K562 (cell line): ENCODE results near the gene MMP2. TPM values are rescaled to one million over a fixed set of nuclear protein-coding genes. Genes with fewer than 3 reads are reported as not detected.

Source experiments
- BRF1 ChIP-seq: IDR thresholded peaks from 3 replicates; pipeline ENCODE4 v1.6.1; 2011; ENCODE audit warnings: borderline replicate concordance, mild to moderate bottlenecking; ENCODE audit not compliant: insufficient read length; ENCODE audit errors: extremely low read depth
- CREBBP ChIP-seq: IDR thresholded peaks from one replicate; pipeline ENCODE4 v1.6.1; 2012; ENCODE audit warnings: low read depth, mild to moderate bottlenecking, control low read depth, inconsistent platforms, low read length
- HDGF ChIP-seq: fragments of 450-650 bp; IDR thresholded peaks from 2 replicates; pipeline ENCODE4 v1.6.1; 2016
- RUNX1 ChIP-seq: sonication (generic); IDR thresholded peaks from 2 replicates; pipeline ENCODE4 v1.6.1; 2016; ENCODE audit warnings: antibody characterized with exemption, low read depth
- ZNF717 ChIP-seq: fragments of 250-450 bp; sonication (Bioruptor Pico); IDR thresholded peaks from 2 replicates; pipeline ENCODE4 v1.5.0; 2021
- polyA plus RNA-seq, 8 experiments: library from polyadenylated mRNA; depleted of rRNA in 4 of 8; stranded (reverse) in 5 of 8; unstranded in 3 of 8; fragments of >200 nt; fragmentation: Nextera tagmentation in 2 of 8; fragmentation: Illumina TruSeq in 1 of 8; extraction: Ambion mirVana in 2 of 8; extraction: Trizol in 1 of 8; gene quantifications; 2 replicates each; pipeline versions ENCODE4 v1.2.1 to v1.2.3, GENCODE V29; 2011 to 2014; ENCODE audit warnings: inconsistent platforms in 1 of 8, missing spikeins in 1 of 8
- total RNA-seq, 7 experiments: library from RNA; depleted of rRNA in 6 of 7; stranded (reverse); fragments of >200 nt in 6 of 7; fragmentation: Illumina TruSeq in 2 of 7; extraction: Trizol in 2 of 7; gene quantifications; 2 replicates each; pipeline versions ENCODE4 v1.2.1 to v1.2.3, GENCODE V29; 2011 to 2021; ENCODE audit warnings: low replicate concordance in 1 of 7
- TF ChIP-seq, protein P1 (sequence below), 2 experiments: fragments of 150-350 bp in 1 of 2; IDR thresholded peaks; 2 replicates each; pipeline ENCODE4 v1.6.1; 2012 to 2016; ENCODE audit warnings: low read depth in 2 of 2, low read length in 2 of 2, mild to moderate bottlenecking in 1 of 2, moderate library complexity in 1 of 2
- TF ChIP-seq, protein P2 (sequence below): fragments of 450-650 bp; IDR thresholded peaks from 2 replicates; pipeline ENCODE4 v1.6.1; 2018; ENCODE audit warnings: mild to moderate bottlenecking, low read depth; ENCODE audit not compliant: partially characterized antibody
- TF ChIP-seq, protein P3 (sequence below): sonication (generic); formaldehyde crosslinking; IDR thresholded peaks from 2 replicates; pipeline ENCODE4 v1.8.1; 2023; ENCODE audit warnings: mild to moderate bottlenecking, missing genetic modification reagents
- TF ChIP-seq, protein P4 (sequence below): fragments of 250-450 bp; sonication (Bioruptor Pico); IDR thresholded peaks from 2 replicates; pipeline ENCODE4 v1.4.0; 2020; ENCODE audit warnings: mild to moderate bottlenecking, moderate library complexity
- TF ChIP-seq, protein P5 (sequence below), 3 experiments: fragments of 200-800 bp in 1 of 3; sonication (Bioruptor generic) in 1 of 3; sonication (generic) in 1 of 3; formaldehyde crosslinking in 1 of 3; IDR thresholded peaks; 2 replicates each; pipeline versions ENCODE4 v1.6.1 to v1.8.0; 2016 to 2022; ENCODE audit warnings: mild to moderate bottlenecking in 2 of 3, missing compliant biosample characterization in 2 of 3, missing genetic modification characterization in 2 of 3, missing genetic modification reagents in 1 of 3
- TF ChIP-seq, protein P6 (sequence below): fragments of 450-650 bp; IDR thresholded peaks from 2 replicates; pipeline ENCODE4 v1.7.0; 2016; ENCODE audit warnings: borderline replicate concordance

MMP2 gene
- total and polyA plus RNA-seq, 9 of the 15 experiments (the other 6 are each of a cell fraction or from before 2014, with no cell fraction given): 0.05 to 0.53 TPM; not detected in 7

DNA sequence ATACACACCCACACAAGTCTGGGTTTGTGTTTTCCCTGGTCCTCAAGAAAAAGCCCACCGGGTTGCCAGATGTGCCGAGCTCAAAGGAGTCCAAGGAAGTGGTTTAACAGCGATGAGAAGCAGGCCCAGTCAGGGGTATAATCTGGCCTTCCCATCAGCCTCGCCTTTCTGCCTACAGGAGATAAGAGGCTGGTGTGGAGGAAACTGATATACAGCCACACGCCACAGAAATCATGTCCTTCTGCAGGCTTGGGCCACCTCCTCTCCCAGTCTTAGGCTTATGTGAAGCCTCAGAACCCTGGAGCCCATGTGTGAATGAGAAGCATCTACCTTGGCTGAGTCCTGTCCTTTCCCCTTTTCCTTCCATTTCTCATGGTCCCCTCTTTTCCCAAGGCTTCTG is 43.6 kb upstream of the MMP2 start (continued):
- TF ChIP-seq, protein P1, sequence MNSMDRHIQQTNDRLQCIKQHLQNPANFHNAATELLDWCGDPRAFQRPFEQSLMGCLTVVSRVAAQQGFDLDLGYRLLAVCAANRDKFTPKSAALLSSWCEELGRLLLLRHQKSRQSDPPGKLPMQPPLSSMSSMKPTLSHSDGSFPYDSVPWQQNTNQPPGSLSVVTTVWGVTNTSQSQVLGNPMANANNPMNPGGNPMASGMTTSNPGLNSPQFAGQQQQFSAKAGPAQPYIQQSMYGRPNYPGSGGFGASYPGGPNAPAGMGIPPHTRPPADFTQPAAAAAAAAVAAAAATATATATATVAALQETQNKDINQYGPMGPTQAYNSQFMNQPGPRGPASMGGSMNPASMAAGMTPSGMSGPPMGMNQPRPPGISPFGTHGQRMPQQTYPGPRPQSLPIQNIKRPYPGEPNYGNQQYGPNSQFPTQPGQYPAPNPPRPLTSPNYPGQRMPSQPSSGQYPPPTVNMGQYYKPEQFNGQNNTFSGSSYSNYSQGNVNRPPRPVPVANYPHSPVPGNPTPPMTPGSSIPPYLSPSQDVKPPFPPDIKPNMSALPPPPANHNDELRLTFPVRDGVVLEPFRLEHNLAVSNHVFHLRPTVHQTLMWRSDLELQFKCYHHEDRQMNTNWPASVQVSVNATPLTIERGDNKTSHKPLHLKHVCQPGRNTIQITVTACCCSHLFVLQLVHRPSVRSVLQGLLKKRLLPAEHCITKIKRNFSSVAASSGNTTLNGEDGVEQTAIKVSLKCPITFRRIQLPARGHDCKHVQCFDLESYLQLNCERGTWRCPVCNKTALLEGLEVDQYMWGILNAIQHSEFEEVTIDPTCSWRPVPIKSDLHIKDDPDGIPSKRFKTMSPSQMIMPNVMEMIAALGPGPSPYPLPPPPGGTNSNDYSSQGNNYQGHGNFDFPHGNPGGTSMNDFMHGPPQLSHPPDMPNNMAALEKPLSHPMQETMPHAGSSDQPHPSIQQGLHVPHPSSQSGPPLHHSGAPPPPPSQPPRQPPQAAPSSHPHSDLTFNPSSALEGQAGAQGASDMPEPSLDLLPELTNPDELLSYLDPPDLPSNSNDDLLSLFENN (IDR thresholded peaks at IDR 0.05; ENCODE audit: low read depth in 2 of 2, low read length in 2 of 2): peak in 1 of 2 experiments; percentile 75; a peak in 2 of 4 replicates
- TF ChIP-seq, protein P2, sequence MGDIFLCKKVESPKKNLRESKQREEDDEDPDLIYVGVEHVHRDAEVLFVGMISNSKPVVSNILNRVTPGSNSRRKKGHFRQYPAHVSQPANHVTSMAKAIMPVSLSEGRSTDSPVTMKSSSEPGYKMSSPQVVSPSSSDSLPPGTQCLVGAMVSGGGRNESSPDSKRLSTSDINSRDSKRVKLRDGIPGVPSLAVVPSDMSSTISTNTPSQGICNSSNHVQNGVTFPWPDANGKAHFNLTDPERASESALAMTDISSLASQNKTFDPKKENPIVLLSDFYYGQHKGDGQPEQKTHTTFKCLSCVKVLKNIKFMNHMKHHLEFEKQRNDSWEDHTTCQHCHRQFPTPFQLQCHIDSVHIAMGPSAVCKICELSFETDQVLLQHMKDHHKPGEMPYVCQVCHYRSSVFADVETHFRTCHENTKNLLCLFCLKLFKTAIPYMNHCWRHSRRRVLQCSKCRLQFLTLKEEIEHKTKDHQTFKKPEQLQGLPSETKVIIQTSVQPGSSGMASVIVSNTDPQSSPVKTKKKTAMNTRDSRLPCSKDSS: no peak
- TF ChIP-seq, protein P3, sequence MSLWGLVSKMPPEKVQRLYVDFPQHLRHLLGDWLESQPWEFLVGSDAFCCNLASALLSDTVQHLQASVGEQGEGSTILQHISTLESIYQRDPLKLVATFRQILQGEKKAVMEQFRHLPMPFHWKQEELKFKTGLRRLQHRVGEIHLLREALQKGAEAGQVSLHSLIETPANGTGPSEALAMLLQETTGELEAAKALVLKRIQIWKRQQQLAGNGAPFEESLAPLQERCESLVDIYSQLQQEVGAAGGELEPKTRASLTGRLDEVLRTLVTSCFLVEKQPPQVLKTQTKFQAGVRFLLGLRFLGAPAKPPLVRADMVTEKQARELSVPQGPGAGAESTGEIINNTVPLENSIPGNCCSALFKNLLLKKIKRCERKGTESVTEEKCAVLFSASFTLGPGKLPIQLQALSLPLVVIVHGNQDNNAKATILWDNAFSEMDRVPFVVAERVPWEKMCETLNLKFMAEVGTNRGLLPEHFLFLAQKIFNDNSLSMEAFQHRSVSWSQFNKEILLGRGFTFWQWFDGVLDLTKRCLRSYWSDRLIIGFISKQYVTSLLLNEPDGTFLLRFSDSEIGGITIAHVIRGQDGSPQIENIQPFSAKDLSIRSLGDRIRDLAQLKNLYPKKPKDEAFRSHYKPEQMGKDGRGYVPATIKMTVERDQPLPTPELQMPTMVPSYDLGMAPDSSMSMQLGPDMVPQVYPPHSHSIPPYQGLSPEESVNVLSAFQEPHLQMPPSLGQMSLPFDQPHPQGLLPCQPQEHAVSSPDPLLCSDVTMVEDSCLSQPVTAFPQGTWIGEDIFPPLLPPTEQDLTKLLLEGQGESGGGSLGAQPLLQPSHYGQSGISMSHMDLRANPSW (CRISPR knock-in tag): no peak
- no peak for TF ChIP-seq RUNX1
- TF ChIP-seq, protein P4, sequence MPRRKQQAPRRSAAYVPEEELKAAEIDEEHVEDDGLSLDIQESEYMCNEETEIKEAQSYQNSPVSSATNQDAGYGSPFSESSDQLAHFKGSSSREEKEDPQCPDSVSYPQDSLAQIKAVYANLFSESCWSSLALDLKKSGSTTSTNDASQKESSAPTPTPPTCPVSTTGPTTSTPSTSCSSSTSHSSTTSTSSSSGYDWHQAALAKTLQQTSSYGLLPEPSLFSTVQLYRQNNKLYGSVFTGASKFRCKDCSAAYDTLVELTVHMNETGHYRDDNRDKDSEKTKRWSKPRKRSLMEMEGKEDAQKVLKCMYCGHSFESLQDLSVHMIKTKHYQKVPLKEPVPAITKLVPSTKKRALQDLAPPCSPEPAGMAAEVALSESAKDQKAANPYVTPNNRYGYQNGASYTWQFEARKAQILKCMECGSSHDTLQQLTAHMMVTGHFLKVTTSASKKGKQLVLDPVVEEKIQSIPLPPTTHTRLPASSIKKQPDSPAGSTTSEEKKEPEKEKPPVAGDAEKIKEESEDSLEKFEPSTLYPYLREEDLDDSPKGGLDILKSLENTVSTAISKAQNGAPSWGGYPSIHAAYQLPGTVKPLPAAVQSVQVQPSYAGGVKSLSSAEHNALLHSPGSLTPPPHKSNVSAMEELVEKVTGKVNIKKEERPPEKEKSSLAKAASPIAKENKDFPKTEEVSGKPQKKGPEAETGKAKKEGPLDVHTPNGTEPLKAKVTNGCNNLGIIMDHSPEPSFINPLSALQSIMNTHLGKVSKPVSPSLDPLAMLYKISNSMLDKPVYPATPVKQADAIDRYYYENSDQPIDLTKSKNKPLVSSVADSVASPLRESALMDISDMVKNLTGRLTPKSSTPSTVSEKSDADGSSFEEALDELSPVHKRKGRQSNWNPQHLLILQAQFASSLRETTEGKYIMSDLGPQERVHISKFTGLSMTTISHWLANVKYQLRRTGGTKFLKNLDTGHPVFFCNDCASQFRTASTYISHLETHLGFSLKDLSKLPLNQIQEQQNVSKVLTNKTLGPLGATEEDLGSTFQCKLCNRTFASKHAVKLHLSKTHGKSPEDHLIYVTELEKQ (CRISPR knock-in tag): no peak
- no peak for TF ChIP-seq CREBBP
- TF ChIP-seq HDGF: no peak
- TF ChIP-seq, protein P5, sequence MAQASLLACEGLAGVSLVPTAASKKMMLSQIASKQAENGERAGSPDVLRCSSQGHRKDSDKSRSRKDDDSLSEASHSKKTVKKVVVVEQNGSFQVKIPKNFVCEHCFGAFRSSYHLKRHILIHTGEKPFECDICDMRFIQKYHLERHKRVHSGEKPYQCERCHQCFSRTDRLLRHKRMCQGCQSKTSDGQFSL (CRISPR knock-in tag; IDR thresholded peaks at IDR 0.05): no peak
- TF ChIP-seq, protein P5 (tag; IDR thresholded peaks at IDR 0.05): no peak
- TF ChIP-seq ZNF717 (CRISPR knock-in tag): no peak
- TF ChIP-seq, protein P6, sequence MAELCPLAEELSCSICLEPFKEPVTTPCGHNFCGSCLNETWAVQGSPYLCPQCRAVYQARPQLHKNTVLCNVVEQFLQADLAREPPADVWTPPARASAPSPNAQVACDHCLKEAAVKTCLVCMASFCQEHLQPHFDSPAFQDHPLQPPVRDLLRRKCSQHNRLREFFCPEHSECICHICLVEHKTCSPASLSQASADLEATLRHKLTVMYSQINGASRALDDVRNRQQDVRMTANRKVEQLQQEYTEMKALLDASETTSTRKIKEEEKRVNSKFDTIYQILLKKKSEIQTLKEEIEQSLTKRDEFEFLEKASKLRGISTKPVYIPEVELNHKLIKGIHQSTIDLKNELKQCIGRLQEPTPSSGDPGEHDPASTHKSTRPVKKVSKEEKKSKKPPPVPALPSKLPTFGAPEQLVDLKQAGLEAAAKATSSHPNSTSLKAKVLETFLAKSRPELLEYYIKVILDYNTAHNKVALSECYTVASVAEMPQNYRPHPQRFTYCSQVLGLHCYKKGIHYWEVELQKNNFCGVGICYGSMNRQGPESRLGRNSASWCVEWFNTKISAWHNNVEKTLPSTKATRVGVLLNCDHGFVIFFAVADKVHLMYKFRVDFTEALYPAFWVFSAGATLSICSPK: no peak
- no peak for TF ChIP-seq BRF1
